Effector memory CD8-positive, alpha-beta T cell (primary cell): ENCODE data around the gene C9orf85.
"Not testable (repeated sequence)": the region's sequence is repeated elsewhere in the genome, so short reads cannot be mapped to it uniquely, and the experiment has no call there.

ENCODE experiments used
- ATAC-seq: fragments of 150-1000 bp; cut with Tn5 transposase; replicated peaks from 2 replicates; pipeline ENCODE4 v1.10.0; 2021; ENCODE audit warnings: mild to moderate bottlenecking, moderate library complexity
- DNase-seq, 3 experiments: peaks; one replicate each; pipeline ENCODE4 v3.0.0; 2021
- H3K27ac Mint-ChIP-seq, 2 donors: one replicate each; pipeline ENCODE4 v1.8.0; 2022; ENCODE audit warnings: mild to moderate bottlenecking in 2 of 2, mixed read lengths in 2 of 2, moderate library complexity in 2 of 2
- H3K27me3 Mint-ChIP-seq, 2 donors: one replicate each; pipeline ENCODE4 v1.8.0; 2022; ENCODE audit warnings: mixed read lengths in 2 of 2
- H3K36me3 Mint-ChIP-seq: one replicate; pipeline ENCODE4 v1.8.0; 2022; ENCODE audit warnings: mild to moderate bottlenecking, moderate library complexity, mixed read lengths; ENCODE audit not compliant: insufficient read depth
- H3K4me1 Mint-ChIP-seq, 2 donors: one replicate each; pipeline ENCODE4 v1.8.0; 2022; ENCODE audit warnings: low read depth in 2 of 2, mixed read lengths in 2 of 2
- H3K4me3 Mint-ChIP-seq, 2 donors: one replicate each; pipeline ENCODE4 v1.8.0; 2022; ENCODE audit warnings: mild to moderate bottlenecking in 2 of 2, mixed read lengths in 2 of 2, moderate library complexity in 2 of 2
- H3K9me3 Mint-ChIP-seq, 2 donors: one replicate each; pipeline ENCODE4 v1.8.0; 2022; ENCODE audit warnings: mixed read lengths in 2 of 2

Gene C9orf85

GRCh38 chr9:71937070-71937625 lies 25.7 kb downstream of the C9orf85 start:
- Mint-ChIP-seq H3K4me3 (no peak overlapping the region), H3K36me3 (no peaks in the 10 kb centered on the region), H3K27me3 (no peaks in the 10 kb centered on the region), H3K9me3 (no peaks in the 10 kb centered on the region), H3K27ac (no peak overlapping the region), H3K4me1 (peaks cover 25 to 37% of the 10 kb centered on the region in 2 donors)
- no peak for ATAC-seq
- DNase-seq, result no peak

DNA sequence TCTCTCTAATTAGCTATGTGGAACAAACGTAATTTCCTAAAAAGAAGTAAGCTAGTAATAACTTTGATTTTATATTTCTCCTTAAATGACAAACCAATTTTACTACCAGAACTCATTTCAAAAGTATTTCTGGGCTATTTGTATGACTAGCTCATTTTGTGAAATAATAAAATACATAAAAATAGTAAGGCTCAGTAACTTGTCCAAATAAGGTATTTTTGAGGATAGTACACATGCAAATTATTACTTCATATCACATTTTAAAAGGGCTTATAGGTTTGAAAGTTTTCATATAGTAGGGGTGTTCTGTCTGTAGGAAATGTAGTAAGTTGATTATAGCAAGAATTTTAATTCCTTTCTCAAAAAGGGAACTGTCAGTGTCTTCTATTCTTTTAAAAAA lies 26.5 kb downstream of the C9orf85 start:
- ATAC-seq (no peak), DNase-seq (no peak)
- Mint-ChIP-seq H3K27me3 (no peaks in the 10 kb centered on the region), H3K9me3 (no peaks in the 10 kb centered on the region), H3K36me3 (no peaks in the 10 kb centered on the region), H3K4me1 (peaks cover 25 to 32% of the 10 kb centered on the region in 2 donors), H3K27ac (no peak overlapping the region), H3K4me3 (no peak overlapping the region)

- H3K36me3 Mint-ChIP-seq, result no peaks in the 10 kb centered on the region
- no peaks in the 10 kb centered on the region for H3K9me3 Mint-ChIP-seq
- H3K27ac Mint-ChIP-seq, result no peak overlapping the region
- ATAC-seq, result no peak
- no peak overlapping the region for H3K4me3 Mint-ChIP-seq
- no peaks in the 10 kb centered on the region for H3K27me3 Mint-ChIP-seq
- H3K4me1 Mint-ChIP-seq, result peaks cover 17 to 25% of the 10 kb centered on the region in 2 donors
- DNase-seq, result no peak
Measured at GRCh38 chr9:71941060-71941568, 29.7 kb downstream of the C9orf85 start.

GRCh38 chr9:71941998-71942567 lies 30.6 kb downstream of the C9orf85 start:
- H3K4me1 Mint-ChIP-seq, result peaks cover 15 to 20% of the 10 kb centered on the region in 2 donors
- peaks cover 5% of the 10 kb centered on the region for H3K36me3 Mint-ChIP-seq
- no peaks in the 10 kb centered on the region for H3K27me3 Mint-ChIP-seq
- ATAC-seq, result no peak
- no peak for DNase-seq
- peak overlapping the region in 1 of 2 donors; percentile 28 for H3K27ac Mint-ChIP-seq
- H3K4me3 Mint-ChIP-seq, result no peak overlapping the region
- H3K9me3 Mint-ChIP-seq, result no peaks in the 10 kb centered on the region

DNA sequence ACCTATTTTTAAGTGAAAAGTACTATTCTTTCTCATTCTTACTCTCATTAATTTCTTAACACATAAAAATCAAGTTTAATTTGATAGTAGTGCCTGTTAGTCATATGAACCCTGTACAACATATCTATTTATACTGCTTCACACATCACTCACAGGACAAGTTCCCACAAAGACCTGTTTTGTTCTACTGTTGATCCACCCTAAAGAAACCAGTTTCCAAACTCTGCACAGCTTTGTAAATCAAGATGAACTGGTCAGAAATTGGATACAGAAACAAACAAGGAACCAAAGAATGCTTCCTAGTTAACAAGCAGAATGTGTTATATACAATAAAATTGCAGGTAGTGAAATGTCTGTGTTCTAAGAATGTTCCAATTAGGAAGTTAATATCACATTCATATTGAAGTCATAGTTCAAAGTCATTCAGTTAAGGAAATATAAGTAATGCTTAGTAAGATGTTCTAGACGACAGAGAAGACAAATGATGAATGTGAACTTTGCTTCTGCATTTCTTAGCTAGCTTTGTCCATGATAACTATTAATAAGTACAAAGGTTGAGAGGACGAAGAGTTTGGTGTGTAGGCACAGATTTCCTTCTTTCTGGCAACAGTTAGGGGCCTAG lies 33.4 kb downstream of the C9orf85 start:
- Mint-ChIP-seq H3K27ac (peak overlapping the region in 1 of 2 donors; percentile 21), H3K4me1 (peaks cover 13 to 15% of the 10 kb centered on the region in 2 donors), H3K27me3 (no peaks in the 10 kb centered on the region), H3K4me3 (no peak overlapping the region), H3K9me3 (no peaks in the 10 kb centered on the region), H3K36me3 (peaks cover 11% of the 10 kb centered on the region)
- ATAC-seq, result no peak
- DNase-seq, result no peak

DNA sequence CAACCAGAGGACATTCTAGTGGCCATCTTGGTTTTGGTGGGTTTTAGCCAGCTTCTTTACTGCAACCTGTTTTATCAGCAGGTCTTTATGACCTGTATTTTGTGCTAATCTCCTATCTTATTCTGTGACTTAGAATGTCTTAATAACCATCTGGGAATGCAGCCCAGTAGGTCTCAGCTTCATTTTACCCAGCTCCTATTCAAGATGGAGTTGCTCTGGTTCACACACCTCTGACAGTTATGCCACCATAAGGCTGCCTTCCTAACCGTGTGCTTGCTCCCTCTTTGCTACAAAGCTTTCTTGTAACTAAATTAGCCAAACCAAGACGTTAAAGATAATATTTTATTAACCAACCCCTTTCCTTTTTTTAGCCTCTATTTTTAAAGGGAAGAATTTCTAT lies 43.2 kb downstream of the C9orf85 start:
- H3K4me1 Mint-ChIP-seq, H3K27me3 Mint-ChIP-seq, H3K9me3 Mint-ChIP-seq, H3K4me3 Mint-ChIP-seq, H3K27ac Mint-ChIP-seq, ATAC-seq, DNase-seq: not testable (repeated sequence)
- peaks cover 14% of the 10 kb centered on the region for H3K36me3 Mint-ChIP-seq

GRCh38 chr9:71955300-71955915 lies 44.0 kb downstream of the C9orf85 start:
- Mint-ChIP-seq H3K27me3 (no peaks in the 10 kb centered on the region), H3K27ac (no peak overlapping the region), H3K36me3 (peaks cover 14% of the 10 kb centered on the region), H3K4me3 (no peak overlapping the region), H3K9me3 (no peaks in the 10 kb centered on the region), H3K4me1 (peaks cover 0 to 2% of the 10 kb centered on the region in 2 donors)
- ATAC-seq (no peak), DNase-seq (no peak)

GRCh38 chr9:71962328-71962727 lies 50.9 kb downstream of the C9orf85 start:
- peaks cover 0 to 6% of the 10 kb centered on the region in 2 donors for H3K4me1 Mint-ChIP-seq
- H3K4me3 Mint-ChIP-seq, result no peak overlapping the region
- H3K9me3 Mint-ChIP-seq, result no peaks in the 10 kb centered on the region
- no peak overlapping the region for H3K27ac Mint-ChIP-seq
- ATAC-seq (no peak), DNase-seq (no peak)
- H3K36me3 Mint-ChIP-seq, result peaks cover 17% of the 10 kb centered on the region
- no peaks in the 10 kb centered on the region for H3K27me3 Mint-ChIP-seq

GRCh38 chr9:71963471-71963996 lies 52.1 kb downstream of the C9orf85 start:
- peaks cover 13% of the 10 kb centered on the region for H3K36me3 Mint-ChIP-seq
- H3K9me3 Mint-ChIP-seq, DNase-seq, H3K27me3 Mint-ChIP-seq, H3K4me1 Mint-ChIP-seq, ATAC-seq, H3K27ac Mint-ChIP-seq, H3K4me3 Mint-ChIP-seq: not testable (repeated sequence)

DNA sequence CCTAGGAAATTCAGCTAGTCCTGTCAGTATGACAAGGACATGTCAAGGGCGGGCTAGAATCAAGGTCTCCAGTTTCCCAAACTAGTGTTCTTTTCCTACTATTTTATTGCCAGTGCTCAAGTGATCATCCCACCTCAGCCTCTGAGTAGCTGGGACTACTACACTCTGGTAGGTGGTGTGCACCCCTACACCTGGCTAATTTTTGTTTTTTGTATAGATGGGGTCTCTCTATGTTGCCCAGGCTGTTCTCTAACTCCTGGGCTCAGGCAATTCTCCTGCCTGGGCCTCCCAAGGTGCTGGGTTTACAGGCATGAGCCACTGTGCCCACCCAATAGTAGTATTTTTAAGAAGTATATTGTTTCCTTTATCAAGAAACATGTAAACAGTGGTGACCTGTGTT lies 54.0 kb downstream of the C9orf85 start:
- no peak overlapping the region for H3K27ac Mint-ChIP-seq
- H3K27me3 Mint-ChIP-seq, result no peaks in the 10 kb centered on the region

GRCh38 chr9:71966601-71967000 lies 55.2 kb downstream of the C9orf85 start:
- Mint-ChIP-seq H3K4me1 (peaks cover 2 to 7% of the 10 kb centered on the region in 2 donors), H3K36me3 (peaks cover 6% of the 10 kb centered on the region), H3K27ac (peak overlapping the region in 1 of 2 donors; percentile 6), H3K4me3 (no peak overlapping the region), H3K9me3 (peaks cover 0 to 8% of the 10 kb centered on the region in 2 donors), H3K27me3 (no peaks in the 10 kb centered on the region)
- ATAC-seq (no peak), DNase-seq (no peak)

More for the DNA sequence above, 54.0 kb downstream of the C9orf85 start:
- no peak for ATAC-seq
- Mint-ChIP-seq H3K4me1 (peaks cover under 1 to 7% of the 10 kb centered on the region in 2 donors), H3K36me3 (peaks cover 6% of the 10 kb centered on the region), H3K9me3 (peaks cover 0 to 8% of the 10 kb centered on the region in 2 donors), H3K4me3 (no peak overlapping the region)
- DNase-seq, result no peak

- Mint-ChIP-seq H3K4me3 (no peak overlapping the region), H3K27ac (no peak overlapping the region), H3K36me3 (peaks cover 19% of the 10 kb centered on the region), H3K4me1 (peaks cover 2 to 7% of the 10 kb centered on the region in 2 donors), H3K9me3 (peaks cover 0 to 8% of the 10 kb centered on the region in 2 donors), H3K27me3 (no peaks in the 10 kb centered on the region)
- DNase-seq, result no peak
- no peak for ATAC-seq
Measured at GRCh38 chr9:71968541-71969090, 57.2 kb downstream of the C9orf85 start.

- DNase-seq, result no peak
- no peaks in the 10 kb centered on the region for H3K4me1 Mint-ChIP-seq
- no peak for ATAC-seq
- H3K36me3 Mint-ChIP-seq, result peaks cover 31% of the 10 kb centered on the region
- H3K27ac Mint-ChIP-seq, result no peak overlapping the region
- no peaks in the 10 kb centered on the region for H3K9me3 Mint-ChIP-seq
- no peak overlapping the region for H3K4me3 Mint-ChIP-seq
- no peaks in the 10 kb centered on the region for H3K27me3 Mint-ChIP-seq
Measured at GRCh38 chr9:71975833-71976232, 64.4 kb downstream of the C9orf85 start.
